NT2/D1 (cell line): ENCODE data around the gene GARIN5B.

ENCODE experiments used
- DNase-seq: peaks from one replicate; pipeline ENCODE4 v3.0.0-alpha.2; 2011; ENCODE audit warnings: low read depth, low spot score
- H3K27me3 ChIP-seq: 2 replicates; pipeline ENCODE4 v1.6.0; 2011; ENCODE audit warnings: mild to moderate bottlenecking; ENCODE audit not compliant: insufficient read length, insufficient read depth
- H3K36me3 ChIP-seq: 2 replicates; pipeline ENCODE4 v1.6.1; 2011; ENCODE audit warnings: mild to moderate bottlenecking, low read length, mixed read lengths; ENCODE audit not compliant: insufficient read depth, insufficient read length
- H3K4me1 ChIP-seq: 2 replicates; pipeline ENCODE4 v1.5.1; 2011; ENCODE audit not compliant: insufficient read depth, insufficient read length
- H3K4me3 ChIP-seq: 2 replicates; pipeline ENCODE4 v1.5.1; 2011; ENCODE audit warnings: low read depth; ENCODE audit not compliant: insufficient read length
- H3K9ac ChIP-seq: 2 replicates; pipeline ENCODE4 v1.6.0; 2011; ENCODE audit warnings: low read depth; ENCODE audit not compliant: insufficient read length
- H3K9me3 ChIP-seq: 2 replicates; pipeline ENCODE4 v1.5.1; 2011; ENCODE audit warnings: mild to moderate bottlenecking, low read length; ENCODE audit not compliant: insufficient read depth
- SUZ12 ChIP-seq: IDR thresholded peaks from 2 replicates; pipeline ENCODE4 v1.6.1; 2011; ENCODE audit not compliant: insufficient read length, insufficient read depth; ENCODE audit errors: extremely low read depth
- YY1 ChIP-seq: IDR thresholded peaks from 2 replicates; pipeline ENCODE4 v1.6.1; 2011; ENCODE audit not compliant: insufficient read length, insufficient read depth
- ZNF274 ChIP-seq: IDR thresholded peaks from 2 replicates; pipeline ENCODE4 v1.6.1; 2011; ENCODE audit warnings: mild to moderate bottlenecking, low read depth, low read length

Gene GARIN5B

DNA sequence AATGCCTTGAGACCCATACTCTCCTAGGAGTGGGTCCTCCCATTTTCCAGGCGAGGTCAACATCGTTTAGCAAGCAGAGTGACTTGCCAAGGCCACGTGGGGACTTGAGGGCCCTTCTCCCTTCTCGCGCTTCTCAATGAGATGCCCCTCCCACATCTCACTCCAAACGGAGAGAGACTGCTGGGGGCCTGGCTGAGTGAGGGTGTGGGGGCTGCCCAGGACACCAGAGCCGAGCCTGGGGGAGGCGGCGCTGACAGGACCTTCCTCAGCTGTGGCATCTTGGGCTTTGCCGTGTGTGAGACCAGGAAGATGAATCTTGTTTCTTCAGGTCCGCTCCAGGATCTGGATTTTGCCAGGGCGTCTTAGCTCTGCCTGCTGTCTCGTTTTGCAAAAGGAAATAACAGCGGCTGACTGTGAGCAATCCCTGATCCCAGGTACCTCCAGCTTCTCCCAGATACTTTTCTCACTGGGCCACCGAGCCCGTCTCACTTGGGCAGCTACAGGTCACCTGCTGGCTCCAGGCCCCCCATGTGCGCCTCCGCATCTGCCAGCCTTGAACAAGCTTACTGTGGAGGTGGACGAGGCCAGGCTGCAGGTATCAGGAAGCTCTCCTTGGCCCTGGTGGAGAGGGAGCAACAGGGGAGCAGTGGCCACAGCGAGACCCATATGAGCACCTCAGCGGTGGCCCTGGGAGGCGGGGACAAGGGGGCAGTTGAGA is 14.6 kb downstream of the GARIN5B start:
- H3K9me3 ChIP-seq = no peaks in the 10 kb centered on the region
- peaks cover 24% of the 10 kb centered on the region for H3K27me3 ChIP-seq
- TF ChIP-seq YY1 = no peak
- no peak for TF ChIP-seq SUZ12
- peaks cover 35% of the 10 kb centered on the region for H3K4me1 ChIP-seq
- peak; percentile 35 for DNase-seq
- peaks cover 21% of the 10 kb centered on the region for H3K36me3 ChIP-seq
- H3K4me3 ChIP-seq = peak overlapping the region; percentile 19
- H3K9ac ChIP-seq = peak overlapping the region; percentile 62

DNA sequence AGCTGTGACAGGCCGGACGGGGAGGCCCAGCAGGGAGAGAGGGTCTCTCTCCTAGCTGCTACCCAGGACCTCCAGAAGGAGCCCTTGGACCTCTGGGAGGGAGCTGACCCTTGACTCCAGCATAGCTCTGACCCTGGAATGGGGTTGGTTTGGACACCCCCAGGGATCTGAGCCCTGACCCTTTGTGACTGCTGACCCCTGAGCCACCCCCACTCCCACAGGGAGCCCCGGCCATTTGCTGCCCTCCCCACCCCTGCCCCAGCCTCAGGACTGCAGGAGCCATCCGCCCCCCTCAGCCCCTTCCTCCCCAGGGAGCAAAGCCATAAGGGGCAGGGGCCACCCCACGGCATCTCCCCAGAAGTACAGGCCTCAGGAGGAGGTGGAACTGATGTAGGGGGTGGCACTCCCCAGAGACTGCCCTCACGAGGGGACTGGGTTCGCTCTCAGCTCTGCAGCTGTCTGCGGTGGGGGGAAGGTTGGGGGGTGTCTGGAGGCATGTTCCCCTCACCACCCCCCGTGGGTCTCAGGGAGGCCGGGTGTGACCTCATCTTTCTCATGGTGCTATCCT is 15.5 kb downstream of the GARIN5B start:
- Histone ChIP-seq H3K4me3 (no peak overlapping the region), H3K27me3 (peaks cover 14% of the 10 kb centered on the region), H3K9ac (peak overlapping the region; percentile 67), H3K36me3 (peaks cover 30% of the 10 kb centered on the region), H3K9me3 (no peaks in the 10 kb centered on the region), H3K4me1 (peaks cover 32% of the 10 kb centered on the region)
- DNase-seq = no peak
- TF ChIP-seq YY1 (no peak), ZNF274 (no peak), SUZ12 (no peak)

DNA sequence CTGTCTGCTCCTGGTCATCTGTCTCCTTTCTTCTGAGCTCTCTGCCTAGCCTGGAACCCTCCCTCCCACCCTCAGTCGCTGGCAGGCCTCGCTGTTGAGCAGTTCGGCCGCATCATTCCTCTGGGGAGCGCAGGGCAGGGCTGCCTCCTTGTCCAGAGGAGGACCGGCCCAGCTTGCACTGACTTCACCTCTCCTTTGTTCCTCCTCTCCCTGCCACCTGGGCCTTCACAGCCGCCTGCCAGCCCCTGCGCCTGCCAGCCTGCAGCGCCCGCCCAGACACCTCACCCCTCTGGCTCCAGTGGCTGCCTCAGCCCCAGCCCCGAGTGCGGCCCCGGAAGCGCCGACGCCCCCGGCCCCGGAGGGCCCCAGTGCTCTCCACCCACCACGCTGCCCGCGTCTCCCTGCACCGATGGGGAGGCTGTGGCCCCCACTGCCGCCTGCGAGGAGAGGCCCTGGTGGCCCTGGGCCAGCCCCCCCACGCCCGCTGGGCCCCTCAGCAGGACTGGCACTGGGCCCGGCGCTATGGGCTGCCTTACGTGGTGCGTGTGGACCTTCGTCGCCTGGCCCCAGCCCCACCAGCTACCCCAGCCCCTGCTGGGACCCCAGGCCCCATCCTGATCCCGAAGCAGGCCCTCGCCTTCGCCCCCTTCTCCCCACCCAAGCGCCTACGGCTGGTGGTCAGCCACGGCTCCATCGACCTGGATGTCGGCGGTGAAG is 16.2 kb downstream of the GARIN5B start:
- Histone ChIP-seq H3K9ac (no peak overlapping the region), H3K36me3 (peaks cover 37% of the 10 kb centered on the region), H3K27me3 (peaks cover 8% of the 10 kb centered on the region), H3K9me3 (no peaks in the 10 kb centered on the region), H3K4me3 (no peak overlapping the region), H3K4me1 (peaks cover 36% of the 10 kb centered on the region)
- TF ChIP-seq SUZ12 = no peak
- TF ChIP-seq ZNF274 = no peak
- no peak for TF ChIP-seq YY1
- DNase-seq = no peak

DNA sequence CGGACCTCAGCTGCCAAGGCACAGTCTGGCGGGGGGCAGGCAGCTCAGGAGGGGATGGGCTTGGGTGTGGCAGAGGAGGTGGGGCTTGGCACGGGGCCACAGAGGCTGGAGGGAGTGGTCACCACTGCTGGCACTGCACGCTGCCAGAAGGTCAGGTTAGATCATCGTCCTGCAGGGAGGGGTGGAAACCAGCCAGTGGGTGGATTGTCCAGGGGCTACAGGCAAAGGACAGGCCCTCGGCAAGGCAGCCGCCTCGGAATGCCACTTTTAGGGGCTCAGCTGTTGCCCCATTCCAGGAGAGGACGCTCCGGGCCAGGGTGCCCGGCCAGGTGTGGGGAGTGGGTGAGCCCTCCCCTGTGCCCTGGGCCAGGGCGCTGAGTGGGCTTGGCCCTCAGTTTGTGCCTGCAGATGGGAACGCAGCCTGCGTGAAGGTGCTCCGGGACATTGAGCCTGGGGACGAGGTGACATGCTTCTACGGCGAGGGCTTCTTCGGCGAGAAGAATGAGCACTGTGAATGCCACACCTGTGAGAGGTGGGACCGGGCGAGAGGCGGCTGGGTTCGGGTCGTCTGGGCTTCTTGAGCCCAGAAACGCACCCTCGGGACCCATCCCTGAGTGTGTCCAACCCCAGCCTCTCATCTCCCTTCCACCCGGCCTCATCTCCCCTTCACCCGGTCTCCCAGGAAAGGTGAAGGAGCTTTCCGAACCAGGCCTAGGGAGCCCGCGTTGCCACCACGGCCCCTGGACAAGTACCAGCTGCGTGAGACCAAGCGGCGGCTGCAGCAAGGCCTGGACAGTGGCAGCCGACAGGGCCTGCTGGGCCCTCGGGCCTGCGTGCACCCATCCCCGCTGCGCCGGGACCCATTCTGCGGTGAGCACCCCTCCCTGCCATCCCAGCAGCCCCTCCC is 17.0 kb downstream of the GARIN5B start:
- peak overlapping the region; percentile 50 for H3K9ac ChIP-seq
- H3K4me3 ChIP-seq = no peak overlapping the region
- no peaks in the 10 kb centered on the region for H3K9me3 ChIP-seq
- H3K4me1 ChIP-seq = peaks cover 41% of the 10 kb centered on the region
- DNase-seq = no peak
- peaks cover 39% of the 10 kb centered on the region for H3K36me3 ChIP-seq
- peaks cover under 1% of the 10 kb centered on the region for H3K27me3 ChIP-seq
- TF ChIP-seq ZNF274 (no peak), YY1 (no peak), SUZ12 (no peak)

DNA sequence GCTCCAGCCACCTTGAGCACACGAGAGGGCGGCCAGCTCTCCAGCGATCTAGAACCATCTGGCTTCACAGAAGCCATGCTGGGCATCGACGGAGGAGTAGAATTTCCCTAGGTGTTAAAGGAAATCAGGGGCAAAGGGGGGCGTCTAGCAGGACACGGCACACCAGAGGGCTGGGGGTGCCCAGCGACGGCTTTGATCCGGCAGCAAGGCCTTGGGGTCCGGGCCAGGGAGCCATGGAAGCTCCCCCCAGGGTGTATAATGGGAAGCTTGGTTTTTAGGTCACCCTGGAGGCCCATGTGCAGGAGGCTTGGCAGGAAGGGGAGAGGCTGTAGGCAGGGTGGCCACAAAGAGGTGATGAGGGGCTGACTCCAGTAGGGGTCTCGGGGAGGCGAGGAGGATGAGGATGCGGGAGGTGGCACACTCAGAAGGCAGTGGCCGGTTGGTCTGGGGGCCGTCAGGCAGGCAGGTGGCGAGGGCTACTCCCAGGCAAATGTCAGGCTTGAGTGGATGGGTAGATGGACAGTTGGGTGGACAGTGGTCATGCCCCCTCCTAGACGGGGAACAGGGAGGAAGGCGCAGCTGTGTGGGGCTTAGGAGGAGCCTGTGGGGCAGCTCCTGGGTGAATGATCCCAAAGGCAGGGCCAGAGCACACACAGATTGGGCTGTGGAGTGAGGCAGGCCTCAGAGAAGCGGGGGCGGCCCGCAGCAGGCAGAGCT is 17.8 kb downstream of the GARIN5B start:
- H3K27me3 ChIP-seq = no peaks in the 10 kb centered on the region
- peaks cover 39% of the 10 kb centered on the region for H3K36me3 ChIP-seq
- TF ChIP-seq SUZ12 (no peak), ZNF274 (no peak), YY1 (no peak)
- no peak overlapping the region for H3K4me3 ChIP-seq
- H3K9ac ChIP-seq = peak overlapping the region; percentile 50
- DNase-seq = no peak
- peaks cover 36% of the 10 kb centered on the region for H3K4me1 ChIP-seq
- H3K9me3 ChIP-seq = no peaks in the 10 kb centered on the region

DNA sequence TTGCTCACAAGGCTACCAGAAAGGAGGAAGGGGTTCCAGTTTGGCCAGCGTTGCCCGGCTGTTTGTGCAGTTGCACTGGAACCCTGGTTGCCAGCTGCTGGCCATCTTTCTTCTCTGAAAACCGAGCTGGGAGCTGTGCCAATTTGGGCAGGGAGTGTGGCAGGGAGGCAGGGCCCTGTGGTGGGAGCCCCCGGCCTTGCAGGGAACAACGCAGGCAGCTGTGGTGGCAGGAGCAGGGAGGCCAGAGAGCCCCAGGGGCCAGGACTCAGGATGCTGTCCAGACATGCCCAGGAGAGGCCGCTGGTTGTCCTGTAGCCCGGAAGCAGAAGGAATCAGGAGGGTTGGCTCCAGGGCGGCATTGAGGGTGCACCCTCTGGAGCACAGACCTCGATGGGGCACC is 18.6 kb downstream of the GARIN5B start:
- DNase-seq = no peak
- H3K36me3 ChIP-seq = peaks cover 36% of the 10 kb centered on the region
- H3K4me1 ChIP-seq = peaks cover 33% of the 10 kb centered on the region

More for the DNA sequence above, 18.6 kb downstream of the GARIN5B start:
- Histone ChIP-seq H3K9ac (no peak overlapping the region), H3K27me3 (no peaks in the 10 kb centered on the region), H3K9me3 (no peaks in the 10 kb centered on the region), H3K4me3 (no peak overlapping the region)
- TF ChIP-seq ZNF274 = no peak
- no peak for TF ChIP-seq YY1
- no peak for TF ChIP-seq SUZ12
